Measurements from ENCODE around the gene F2. TPM values are rescaled to one million over a fixed set of nuclear protein-coding genes. Genes with fewer than 3 reads are reported as not detected.
A peak's percentile ranks its signal among the peaks of the same experiment; 100 is the strongest.
"Not testable (repeated sequence)": the region's sequence is repeated elsewhere in the genome, so short reads cannot be mapped to it uniquely, and the experiment has no call there.

Gene F2
- total RNA-seq, 1 donor from 2014 or later = 0.29 TPM

GRCh38 chr11:46701078-46701654, 17.8 kb upstream of the F2 start:
- H3K27ac Mint-ChIP-seq (ENCODE audit: unreplicated experiment) = peak overlapping the region; percentile 100
- peaks cover 3% of the 10 kb centered on the region for H3K9me3 Mint-ChIP-seq (ENCODE audit: unreplicated experiment)
- H3K4me3 Mint-ChIP-seq (ENCODE audit: unreplicated experiment) = peak overlapping the region; percentile 97
- no peaks in the 10 kb centered on the region for H3K36me3 Mint-ChIP-seq (ENCODE audit: unreplicated experiment)
- H3K4me1 Mint-ChIP-seq (ENCODE audit: low read depth, unreplicated experiment) = peaks cover 6% of the 10 kb centered on the region
- TF ChIP-seq CTCF (IDR thresholded peaks at IDR 0.05; ENCODE audit: partially characterized antibody, unreplicated experiment) = no peak
- peaks cover 10% of the 10 kb centered on the region for H3K27me3 Mint-ChIP-seq (ENCODE audit: unreplicated experiment)
- no peak for DNase-seq

GRCh38 chr11:46705070-46705688, 13.8 kb upstream of the F2 start:
- no peak for TF ChIP-seq CTCF (IDR thresholded peaks at IDR 0.05; ENCODE audit: partially characterized antibody, unreplicated experiment)
- no peak overlapping the region for H3K4me3 Mint-ChIP-seq (ENCODE audit: unreplicated experiment)
- peaks cover 6% of the 10 kb centered on the region for H3K9me3 Mint-ChIP-seq (ENCODE audit: unreplicated experiment)
- peaks cover 2% of the 10 kb centered on the region for H3K4me1 Mint-ChIP-seq (ENCODE audit: low read depth, unreplicated experiment)
- no peaks in the 10 kb centered on the region for H3K36me3 Mint-ChIP-seq (ENCODE audit: unreplicated experiment)
- no peak overlapping the region for H3K27ac Mint-ChIP-seq (ENCODE audit: unreplicated experiment)
- H3K27me3 Mint-ChIP-seq (ENCODE audit: unreplicated experiment) = peaks cover 6% of the 10 kb centered on the region
- no peak for DNase-seq

GRCh38 chr11:46706886-46707285, 12.1 kb upstream of the F2 start:
- Mint-ChIP-seq H3K27me3 (ENCODE audit: unreplicated experiment) (no peaks in the 10 kb centered on the region), H3K4me3 (ENCODE audit: unreplicated experiment) (no peak overlapping the region), H3K4me1 (ENCODE audit: low read depth, unreplicated experiment) (no peaks in the 10 kb centered on the region), H3K36me3 (ENCODE audit: unreplicated experiment) (no peaks in the 10 kb centered on the region), H3K9me3 (ENCODE audit: unreplicated experiment) (peaks cover 6% of the 10 kb centered on the region), H3K27ac (ENCODE audit: unreplicated experiment) (no peak overlapping the region)
- TF ChIP-seq CTCF (IDR thresholded peaks at IDR 0.05; ENCODE audit: partially characterized antibody, unreplicated experiment) = no peak
- no peak for DNase-seq

GRCh38 chr11:46709351-46709750, 9.7 kb upstream of the F2 start:
- not testable (repeated sequence) for H3K27ac Mint-ChIP-seq (ENCODE audit: unreplicated experiment)

GRCh38 chr11:46710821-46711269, 8.2 kb upstream of the F2 start:
- Mint-ChIP-seq H3K4me1 (ENCODE audit: low read depth, unreplicated experiment) (no peaks in the 10 kb centered on the region), H3K36me3 (ENCODE audit: unreplicated experiment) (no peaks in the 10 kb centered on the region), H3K27ac (ENCODE audit: unreplicated experiment) (no peak overlapping the region), H3K4me3 (ENCODE audit: unreplicated experiment) (no peak overlapping the region), H3K27me3 (ENCODE audit: unreplicated experiment) (no peaks in the 10 kb centered on the region), H3K9me3 (ENCODE audit: unreplicated experiment) (peaks cover 3% of the 10 kb centered on the region)
- DNase-seq = no peak
- no peak for TF ChIP-seq CTCF (IDR thresholded peaks at IDR 0.05; ENCODE audit: partially characterized antibody, unreplicated experiment)

More at GRCh38 chr11:46709351-46709750, 9.7 kb upstream of the F2 start:
- H3K4me1 Mint-ChIP-seq (ENCODE audit: low read depth, unreplicated experiment); H3K27me3 Mint-ChIP-seq (ENCODE audit: unreplicated experiment); H3K9me3 Mint-ChIP-seq (ENCODE audit: unreplicated experiment); H3K36me3 Mint-ChIP-seq (ENCODE audit: unreplicated experiment); DNase-seq: not testable (repeated sequence)
- H3K4me3 Mint-ChIP-seq (ENCODE audit: unreplicated experiment) = peak overlapping the region; percentile 14
